Measurements from ENCODE around the gene NELL1.

NELL1 gene

DNA sequence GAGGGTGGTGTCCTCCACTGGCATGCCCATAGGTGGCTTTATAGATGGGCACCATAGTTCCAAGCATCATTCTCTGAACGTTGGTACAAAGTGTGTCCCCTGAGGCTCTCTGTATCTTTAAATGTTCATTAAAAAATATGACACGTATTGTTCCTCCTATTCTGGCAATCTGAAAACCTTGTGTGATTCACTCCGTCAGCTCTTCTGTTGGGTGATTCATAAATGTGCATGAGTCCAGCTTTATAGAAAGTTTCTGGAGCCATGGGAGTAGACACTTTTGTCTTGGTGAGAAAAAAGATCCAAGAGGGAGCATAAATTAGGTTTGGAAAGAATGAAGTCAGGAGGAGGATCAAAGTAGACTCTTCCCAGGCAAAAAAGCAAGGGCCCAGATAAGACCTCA is 728.8 kb downstream of the NELL1 start:
- Histone ChIP-seq H3K79me2 (ENCODE audit: control insufficient read depth, insufficient read depth, low read length, unreplicated experiment) (no peaks in the 10 kb centered on the region), H2AFZ (ENCODE audit: low read length, unreplicated experiment) (no peak overlapping the region), H3K27ac (ENCODE audit: low read depth, low read length) (no peak overlapping the region), H3K36me3 (ENCODE audit: insufficient read depth, low read length) (no peaks in the 10 kb centered on the region), H3K27me3 (ENCODE audit: insufficient read depth, low read length) (no peaks in the 10 kb centered on the region), H3K4me3 (ENCODE audit: low read depth, low read length) (no peak overlapping the region), H3K4me1 (ENCODE audit: control insufficient read depth, insufficient read depth, low read length, unreplicated experiment) (no peaks in the 10 kb centered on the region)

DNA sequence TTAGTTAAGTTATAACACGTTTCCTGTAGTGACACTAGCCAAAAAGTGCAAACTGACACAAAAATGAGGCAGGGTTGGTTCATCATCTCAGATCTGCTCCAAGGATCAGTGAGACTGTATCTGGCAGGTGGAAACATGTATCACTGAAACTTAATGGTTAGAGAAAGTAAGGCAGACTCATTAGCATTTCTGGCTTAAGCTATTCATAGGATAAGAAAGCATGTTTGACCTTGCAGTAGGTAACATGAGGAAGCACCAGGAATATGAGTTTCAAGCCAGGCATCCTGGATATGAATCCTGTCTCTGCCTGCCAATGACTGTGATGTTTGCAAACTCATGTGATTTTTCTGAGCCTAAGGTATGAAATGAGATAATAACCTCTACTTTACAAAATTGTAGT is 732.1 kb downstream of the NELL1 start:
- no peaks in the 10 kb centered on the region for H3K79me2 ChIP-seq (ENCODE audit: control insufficient read depth, insufficient read depth, low read length, unreplicated experiment)
- H3K27me3 ChIP-seq (ENCODE audit: insufficient read depth, low read length) = no peaks in the 10 kb centered on the region
- H3K4me3 ChIP-seq (ENCODE audit: low read depth, low read length) = no peak overlapping the region
- no peak overlapping the region for H2AFZ ChIP-seq (ENCODE audit: low read length, unreplicated experiment)
- no peak overlapping the region for H3K27ac ChIP-seq (ENCODE audit: low read depth, low read length)
- H3K36me3 ChIP-seq (ENCODE audit: insufficient read depth, low read length) = no peaks in the 10 kb centered on the region
- no peaks in the 10 kb centered on the region for H3K4me1 ChIP-seq (ENCODE audit: control insufficient read depth, insufficient read depth, low read length, unreplicated experiment)

DNA sequence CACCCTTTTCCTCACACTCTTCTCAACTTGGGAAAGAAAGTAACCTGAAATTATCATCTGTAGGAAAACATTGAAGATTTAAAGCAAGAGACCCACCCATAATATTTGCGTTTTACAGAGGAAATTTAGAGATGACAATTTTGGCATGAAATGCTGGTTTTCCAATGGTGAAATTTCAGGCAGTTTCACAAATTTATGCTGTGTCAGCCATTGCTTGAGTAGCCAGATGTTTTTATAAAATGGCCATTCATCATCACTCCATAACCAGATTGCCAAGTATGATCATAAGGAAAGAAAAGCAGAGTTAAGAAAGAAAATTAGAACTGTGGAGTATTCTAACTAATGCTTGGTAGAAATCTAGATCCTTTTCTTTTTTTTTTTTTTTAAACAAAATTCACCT is 732.9 kb downstream of the NELL1 start:
- no peak overlapping the region for H2AFZ ChIP-seq (ENCODE audit: low read length, unreplicated experiment)
- H3K27ac ChIP-seq (ENCODE audit: low read depth, low read length) = no peak overlapping the region
- H3K36me3 ChIP-seq (ENCODE audit: insufficient read depth, low read length) = no peaks in the 10 kb centered on the region
- H3K79me2 ChIP-seq (ENCODE audit: control insufficient read depth, insufficient read depth, low read length, unreplicated experiment) = no peaks in the 10 kb centered on the region
- H3K4me1 ChIP-seq (ENCODE audit: control insufficient read depth, insufficient read depth, low read length, unreplicated experiment) = no peaks in the 10 kb centered on the region
- no peaks in the 10 kb centered on the region for H3K27me3 ChIP-seq (ENCODE audit: insufficient read depth, low read length)
- H3K4me3 ChIP-seq (ENCODE audit: low read depth, low read length) = no peak overlapping the region

DNA sequence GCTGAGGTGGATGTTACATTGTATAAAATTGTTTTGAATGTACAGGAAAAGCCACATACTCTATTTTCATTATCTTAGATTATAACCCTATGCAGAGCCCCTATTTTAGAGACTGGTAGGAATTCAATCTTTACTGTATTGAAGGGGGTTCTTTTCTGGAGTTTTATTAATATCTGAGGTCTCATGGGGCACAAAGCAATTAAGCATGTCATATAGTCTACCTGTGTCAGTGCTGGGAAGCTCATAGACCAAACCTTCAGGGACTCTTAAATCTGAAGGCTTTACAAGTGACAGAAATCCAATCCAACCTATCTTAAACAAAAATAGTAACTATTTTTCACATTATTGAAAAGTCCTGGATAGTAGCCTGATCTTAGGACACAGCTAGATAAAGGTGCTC is 733.7 kb downstream of the NELL1 start:
- Histone ChIP-seq H3K27ac (ENCODE audit: low read depth, low read length) (no peak overlapping the region), H3K36me3 (ENCODE audit: insufficient read depth, low read length) (no peaks in the 10 kb centered on the region), H3K79me2 (ENCODE audit: control insufficient read depth, insufficient read depth, low read length, unreplicated experiment) (no peaks in the 10 kb centered on the region), H2AFZ (ENCODE audit: low read length, unreplicated experiment) (no peak overlapping the region), H3K4me1 (ENCODE audit: control insufficient read depth, insufficient read depth, low read length, unreplicated experiment) (no peaks in the 10 kb centered on the region), H3K27me3 (ENCODE audit: insufficient read depth, low read length) (no peaks in the 10 kb centered on the region), H3K4me3 (ENCODE audit: low read depth, low read length) (no peak overlapping the region)

DNA sequence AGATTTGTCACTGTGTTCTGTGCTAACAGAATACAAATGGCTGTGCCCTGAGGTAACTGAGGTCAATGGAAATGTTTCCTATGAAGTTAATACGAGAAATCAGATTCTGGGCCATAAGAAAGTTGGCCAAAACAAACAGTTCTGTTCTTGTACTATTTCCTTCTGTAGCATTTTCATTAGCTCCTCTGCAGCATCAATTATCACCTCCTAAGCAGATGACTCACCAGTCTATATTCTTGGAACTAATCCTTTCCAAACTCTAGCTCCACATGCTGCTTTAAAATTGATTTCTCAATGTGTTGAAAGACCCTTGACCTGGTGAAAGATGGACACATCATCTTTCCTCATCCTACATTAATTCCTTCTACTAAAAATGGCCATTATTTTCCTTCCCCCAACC is 736.0 kb downstream of the NELL1 start:
- Histone ChIP-seq H3K4me3 (ENCODE audit: low read depth, low read length) (no peak overlapping the region), H3K27me3 (ENCODE audit: insufficient read depth, low read length) (no peaks in the 10 kb centered on the region), H3K27ac (ENCODE audit: low read depth, low read length) (no peak overlapping the region), H2AFZ (ENCODE audit: low read length, unreplicated experiment) (no peak overlapping the region), H3K79me2 (ENCODE audit: control insufficient read depth, insufficient read depth, low read length, unreplicated experiment) (no peaks in the 10 kb centered on the region), H3K4me1 (ENCODE audit: control insufficient read depth, insufficient read depth, low read length, unreplicated experiment) (no peaks in the 10 kb centered on the region), H3K36me3 (ENCODE audit: insufficient read depth, low read length) (no peaks in the 10 kb centered on the region)

DNA sequence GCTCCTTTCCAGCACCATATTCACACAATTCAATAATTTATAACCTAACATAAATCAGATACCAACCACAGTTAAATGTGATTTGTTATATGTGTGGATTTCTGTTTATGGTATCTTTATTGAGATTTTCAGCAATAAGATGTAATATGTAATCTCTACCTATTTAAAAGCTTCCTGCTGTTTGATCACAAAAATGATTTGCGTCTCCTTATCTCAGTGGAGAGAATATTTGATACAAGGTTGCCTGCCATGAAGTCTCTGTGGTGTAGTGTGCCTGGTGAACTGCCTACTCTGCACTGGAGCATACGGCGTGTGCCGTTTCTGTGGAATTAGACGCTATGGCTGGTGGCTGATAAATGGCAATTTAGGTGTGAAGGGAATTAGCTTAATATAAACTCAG is 741.1 kb downstream of the NELL1 start:
- Histone ChIP-seq H3K4me1 (ENCODE audit: control insufficient read depth, insufficient read depth, low read length, unreplicated experiment) (no peaks in the 10 kb centered on the region), H3K36me3 (ENCODE audit: insufficient read depth, low read length) (no peaks in the 10 kb centered on the region), H3K27ac (ENCODE audit: low read depth, low read length) (no peak overlapping the region), H3K4me3 (ENCODE audit: low read depth, low read length) (no peak overlapping the region), H3K79me2 (ENCODE audit: control insufficient read depth, insufficient read depth, low read length, unreplicated experiment) (no peaks in the 10 kb centered on the region), H3K27me3 (ENCODE audit: insufficient read depth, low read length) (no peaks in the 10 kb centered on the region), H2AFZ (ENCODE audit: low read length, unreplicated experiment) (no peak overlapping the region)

DNA sequence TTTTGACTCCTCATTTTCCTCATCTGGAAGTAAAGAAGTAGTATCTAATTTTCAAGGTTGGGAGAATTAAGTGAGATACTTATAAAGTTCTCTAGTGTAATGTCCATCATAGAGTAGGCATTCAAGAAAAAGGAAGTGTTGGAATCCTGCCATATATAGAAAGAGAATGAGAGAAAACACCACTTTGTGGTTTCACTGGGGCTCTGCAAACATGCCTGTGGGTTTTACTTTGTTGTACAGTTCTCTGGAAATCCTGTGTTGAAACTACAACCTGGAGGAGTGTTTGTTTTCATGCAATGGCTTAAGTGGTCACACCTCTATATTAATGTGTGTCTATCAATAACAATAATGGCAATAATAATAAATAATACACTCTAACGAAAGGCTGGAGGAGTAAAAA is 741.7 kb downstream of the NELL1 start:
- Histone ChIP-seq H3K36me3 (ENCODE audit: insufficient read depth, low read length) (no peaks in the 10 kb centered on the region), H3K4me1 (ENCODE audit: control insufficient read depth, insufficient read depth, low read length, unreplicated experiment) (no peaks in the 10 kb centered on the region), H2AFZ (ENCODE audit: low read length, unreplicated experiment) (no peak overlapping the region), H3K27me3 (ENCODE audit: insufficient read depth, low read length) (no peaks in the 10 kb centered on the region), H3K4me3 (ENCODE audit: low read depth, low read length) (no peak overlapping the region), H3K27ac (ENCODE audit: low read depth, low read length) (no peak overlapping the region), H3K79me2 (ENCODE audit: control insufficient read depth, insufficient read depth, low read length, unreplicated experiment) (no peaks in the 10 kb centered on the region)

DNA sequence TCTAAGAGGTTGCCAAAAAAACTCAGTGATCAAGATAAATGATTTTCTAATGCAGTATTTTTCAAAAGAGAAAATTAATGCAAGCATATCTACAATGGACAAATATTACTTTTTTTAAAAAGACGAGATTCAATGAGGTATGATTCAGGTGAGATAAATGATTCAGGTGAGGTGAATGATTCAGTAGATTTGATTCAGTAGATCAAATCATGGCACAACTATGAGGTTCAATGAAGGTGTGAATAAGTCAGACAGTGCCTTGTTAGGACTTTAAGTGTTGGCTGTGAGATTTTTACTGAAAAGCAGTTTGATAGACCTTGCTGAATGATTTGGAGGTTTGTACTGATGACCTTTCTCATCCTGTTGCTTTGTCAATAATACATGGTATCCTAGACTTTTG is 742.2 kb downstream of the NELL1 start:
- no peaks in the 10 kb centered on the region for H3K79me2 ChIP-seq (ENCODE audit: control insufficient read depth, insufficient read depth, low read length, unreplicated experiment)

DNA sequence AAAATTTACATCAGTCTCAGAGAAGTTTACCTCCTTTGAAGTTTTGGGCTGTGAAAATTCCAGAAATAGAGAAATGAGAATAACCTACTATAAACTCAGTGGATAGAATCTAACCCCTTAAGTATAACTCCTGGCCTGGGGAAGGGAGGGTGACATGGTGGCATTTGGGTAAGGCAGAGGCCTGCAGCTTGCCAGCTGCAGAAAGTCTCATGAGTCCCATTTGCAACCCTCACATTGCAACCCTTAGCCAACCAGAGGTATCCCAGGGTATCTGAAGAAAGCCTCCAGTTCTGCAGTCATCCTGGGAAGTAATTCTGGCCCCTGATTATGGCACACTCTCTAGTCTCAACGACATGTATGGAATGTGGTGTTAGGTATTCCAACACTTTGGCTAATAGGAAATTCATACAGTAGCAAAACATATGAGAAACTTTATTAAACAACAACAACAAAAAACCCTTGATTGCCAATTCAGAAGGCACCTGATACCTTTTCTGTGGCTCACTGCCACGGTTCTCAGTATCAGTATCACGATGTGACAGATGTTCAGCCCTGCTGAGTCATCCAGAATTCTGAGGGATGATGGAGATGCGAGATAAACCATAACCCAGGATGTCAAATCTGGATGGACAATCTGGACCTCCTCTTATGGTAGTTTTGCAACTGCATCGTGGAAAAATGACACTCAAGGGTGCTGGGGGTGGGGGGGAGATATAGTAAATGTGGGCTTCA is 743.4 kb downstream of the NELL1 start:
- H3K27ac ChIP-seq (ENCODE audit: low read depth, low read length) = no peak overlapping the region
- no peak overlapping the region for H2AFZ ChIP-seq (ENCODE audit: low read length, unreplicated experiment)
- no peaks in the 10 kb centered on the region for H3K36me3 ChIP-seq (ENCODE audit: insufficient read depth, low read length)
- no peaks in the 10 kb centered on the region for H3K79me2 ChIP-seq (ENCODE audit: control insufficient read depth, insufficient read depth, low read length, unreplicated experiment)
- H3K4me1 ChIP-seq (ENCODE audit: control insufficient read depth, insufficient read depth, low read length, unreplicated experiment) = no peaks in the 10 kb centered on the region
- no peak overlapping the region for H3K4me3 ChIP-seq (ENCODE audit: low read depth, low read length)
- H3K27me3 ChIP-seq (ENCODE audit: insufficient read depth, low read length) = no peaks in the 10 kb centered on the region

More for the DNA sequence above, 742.2 kb downstream of the NELL1 start:
- Histone ChIP-seq H2AFZ (ENCODE audit: low read length, unreplicated experiment) (no peak overlapping the region), H3K27me3 (ENCODE audit: insufficient read depth, low read length) (no peaks in the 10 kb centered on the region), H3K4me3 (ENCODE audit: low read depth, low read length) (no peak overlapping the region), H3K36me3 (ENCODE audit: insufficient read depth, low read length) (no peaks in the 10 kb centered on the region), H3K27ac (ENCODE audit: low read depth, low read length) (no peak overlapping the region), H3K4me1 (ENCODE audit: control insufficient read depth, insufficient read depth, low read length, unreplicated experiment) (no peaks in the 10 kb centered on the region)

DNA sequence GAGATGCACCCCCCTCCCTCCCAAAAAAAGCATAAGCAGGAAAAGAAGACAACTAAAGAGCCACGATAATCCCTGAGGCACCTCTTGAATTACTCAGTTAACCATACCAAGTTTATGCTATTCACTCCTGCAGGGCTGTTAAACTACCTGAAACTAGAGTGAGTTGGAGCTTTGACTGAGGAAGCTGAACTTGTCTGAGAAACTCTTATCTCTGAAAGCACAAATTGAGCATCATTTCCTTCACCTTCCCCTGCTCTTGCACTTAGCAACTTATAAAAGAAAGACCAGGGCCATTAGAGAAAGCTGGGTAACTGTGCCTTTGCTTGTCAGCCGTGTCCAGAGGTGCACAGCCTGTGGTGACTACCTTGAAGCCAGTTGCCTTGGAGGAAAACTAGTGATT is 745.6 kb downstream of the NELL1 start:
- Histone ChIP-seq H3K4me1 (ENCODE audit: control insufficient read depth, insufficient read depth, low read length, unreplicated experiment) (no peaks in the 10 kb centered on the region), H2AFZ (ENCODE audit: low read length, unreplicated experiment) (no peak overlapping the region), H3K79me2 (ENCODE audit: control insufficient read depth, insufficient read depth, low read length, unreplicated experiment) (no peaks in the 10 kb centered on the region), H3K27me3 (ENCODE audit: insufficient read depth, low read length) (no peaks in the 10 kb centered on the region), H3K4me3 (ENCODE audit: low read depth, low read length) (no peak overlapping the region), H3K36me3 (ENCODE audit: insufficient read depth, low read length) (no peaks in the 10 kb centered on the region), H3K27ac (ENCODE audit: low read depth, low read length) (no peak overlapping the region)

DNA sequence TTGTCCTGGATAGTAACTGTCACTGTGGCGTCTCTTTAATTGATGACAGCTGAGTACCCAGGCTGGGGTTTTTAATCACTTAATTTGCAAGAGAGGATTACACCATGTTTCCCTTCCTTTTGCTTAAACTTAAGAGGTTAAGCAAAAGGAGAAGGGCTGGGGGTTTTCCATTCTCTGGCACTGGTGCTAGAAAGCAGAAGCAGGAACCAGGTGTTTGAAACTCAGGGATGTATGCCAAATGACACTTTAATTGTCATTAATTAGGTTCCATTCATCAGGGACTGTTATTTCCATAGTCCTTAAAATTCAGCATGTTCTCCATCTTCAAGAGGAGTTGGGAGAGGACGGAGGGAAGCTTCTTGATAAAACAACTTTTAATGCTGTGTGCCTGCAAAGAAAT is 746.2 kb downstream of the NELL1 start:
- Histone ChIP-seq H3K36me3 (ENCODE audit: insufficient read depth, low read length) (no peaks in the 10 kb centered on the region), H3K4me1 (ENCODE audit: control insufficient read depth, insufficient read depth, low read length, unreplicated experiment) (no peaks in the 10 kb centered on the region), H2AFZ (ENCODE audit: low read length, unreplicated experiment) (no peak overlapping the region), H3K79me2 (ENCODE audit: control insufficient read depth, insufficient read depth, low read length, unreplicated experiment) (no peaks in the 10 kb centered on the region), H3K4me3 (ENCODE audit: low read depth, low read length) (no peak overlapping the region), H3K27me3 (ENCODE audit: insufficient read depth, low read length) (no peaks in the 10 kb centered on the region), H3K27ac (ENCODE audit: low read depth, low read length) (no peak overlapping the region)

Measured in ACC112 (cell line).